HG03103 (cell line): ENCODE data around the gene PNPLA8.
A peak's percentile ranks its signal among the peaks of the same experiment; 100 is the strongest.
"Not testable (repeated sequence)": the region's sequence is repeated elsewhere in the genome, so short reads cannot be mapped to it uniquely, and the experiment has no call there.

Experiments used
- ATAC-seq: cut with Tn5 transposase; IDR thresholded peaks from one replicate; pipeline ENCODE4 v1.9.1; 2021; ENCODE audit warnings: low read depth; ENCODE audit not compliant: unreplicated experiment

Gene PNPLA8

GRCh38 chr7:108525985-108526767 is at the start of gene PNPLA8:
Gene PNPLA8, minus strand, starts transcription at chr7:108526135. Its CDS starts 10,644 bp downstream, at chr7:108515491.
- peak; percentile 92 for ATAC-seq

GRCh38 chr7:108575156-108575555 is 49.2 kb upstream of the PNPLA8 start:
- ATAC-seq: no peak

GRCh38 chr7:108572480-108572879 is 46.5 kb upstream of the PNPLA8 start:
- ATAC-seq: no peak

GRCh38 chr7:108570146-108570755 is 44.3 kb upstream of the PNPLA8 start:
- ATAC-seq: peak; percentile 18

GRCh38 chr7:108569381-108570145 is 43.6 kb upstream of the PNPLA8 start, which contains the start of the genes DNAJB9 and THAP5:
Gene DNAJB9, plus strand, starts transcription at chr7:108569874. Its CDS starts 1,853 bp downstream, at chr7:108571727.
Gene THAP5, minus strand, starts transcription at chr7:108569706. Its CDS starts 137 bp downstream, at chr7:108569569.
- peak; percentile 93 for ATAC-seq

GRCh38 chr7:108568801-108569380 is 43.0 kb upstream of the PNPLA8 start:
- ATAC-seq: no peak

- no peak for ATAC-seq
Observed at GRCh38 chr7:108565987-108566386, 40.1 kb upstream of the PNPLA8 start.

GRCh38 chr7:108561047-108561619 is 35.2 kb upstream of the PNPLA8 start:
- ATAC-seq: no peak

- ATAC-seq: no peak
Observed at GRCh38 chr7:108559253-108559652, 33.3 kb upstream of the PNPLA8 start.

GRCh38 chr7:108557617-108558016 is 31.7 kb upstream of the PNPLA8 start:
- ATAC-seq: no peak

GRCh38 chr7:108557191-108557590 is 31.3 kb upstream of the PNPLA8 start:
- ATAC-seq: no peak

GRCh38 chr7:108556665-108557064 is 30.7 kb upstream of the PNPLA8 start:
- ATAC-seq: not testable (repeated sequence)

- not testable (repeated sequence) for ATAC-seq
Observed at GRCh38 chr7:108548141-108548896, 22.4 kb upstream of the PNPLA8 start.

GRCh38 chr7:108541478-108541877 is 15.5 kb upstream of the PNPLA8 start:
- no peak for ATAC-seq

GRCh38 chr7:108538685-108539084 is 12.8 kb upstream of the PNPLA8 start:
- ATAC-seq: not testable (repeated sequence)

- not testable (repeated sequence) for ATAC-seq
Observed at GRCh38 chr7:108538236-108538635, 12.3 kb upstream of the PNPLA8 start.

GRCh38 chr7:108537229-108537628 is 11.3 kb upstream of the PNPLA8 start:
- no peak for ATAC-seq

- no peak for ATAC-seq
Observed at GRCh38 chr7:108535744-108536143, 9.8 kb upstream of the PNPLA8 start.

GRCh38 chr7:108535257-108535656 is 9.3 kb upstream of the PNPLA8 start:
- no peak for ATAC-seq

- ATAC-seq: no peak
Observed at GRCh38 chr7:108533712-108534111, 7.8 kb upstream of the PNPLA8 start.
